UCSD-AML1 (cell line): Measurements from ENCODE around the gene UNC45B.
"Not testable (repeated sequence)": the region's sequence is repeated elsewhere in the genome, so short reads cannot be mapped to it uniquely, and the experiment has no call there.

Experiments
- DNase-seq: peaks from one replicate; lab custom pipeline; 2025; ENCODE audit not compliant: unreplicated experiment; lab: John Stamatoyannopoulos, UW

The UNC45B gene

GRCh38 chr17:35147375-35147905 lies at the start of gene UNC45B:
UNC45B (plus strand) TSS chr17:35147817; CDS start chr17:35148264, 447 bp downstream.
- no peak for DNase-seq

- no peak for DNase-seq
Measured at GRCh38 chr17:35099908-35100307, 47.7 kb upstream of the UNC45B start.

- no peak for DNase-seq
Measured at GRCh38 chr17:35101036-35101435, 46.6 kb upstream of the UNC45B start.

GRCh38 chr17:35101725-35102124 lies 45.9 kb upstream of the UNC45B start:
- no peak for DNase-seq

- no peak for DNase-seq
Measured at GRCh38 chr17:35103271-35103670, 44.3 kb upstream of the UNC45B start.

GRCh38 chr17:35104844-35105450 lies 42.7 kb upstream of the UNC45B start:
- no peak for DNase-seq

GRCh38 chr17:35110791-35111190 lies 36.8 kb upstream of the UNC45B start:
- DNase-seq = not testable (repeated sequence)

- no peak for DNase-seq
Measured at GRCh38 chr17:35116845-35117244, 30.8 kb upstream of the UNC45B start.

GRCh38 chr17:35117984-35118383 lies 29.6 kb upstream of the UNC45B start:
- DNase-seq = peak; percentile 26

GRCh38 chr17:35119370-35120165 lies 28.0 kb upstream of the UNC45B start, which contains the start of gene RAD51D:
RAD51D (minus strand) TSS chr17:35119860; CDS start chr17:35119613, 247 bp downstream.
- DNase-seq = peak; percentile 86

- no peak for DNase-seq
Measured at GRCh38 chr17:35121315-35121714, 26.3 kb upstream of the UNC45B start, which contains the start of gene FNDC8. FNDC8 (plus strand) TSS chr17:35121615; CDS start chr17:35121694, 79 bp downstream.

GRCh38 chr17:35127751-35128514 lies 19.7 kb upstream of the UNC45B start:
- DNase-seq = no peak

GRCh38 chr17:35129154-35129972 lies 18.3 kb upstream of the UNC45B start:
- no peak for DNase-seq

- no peak for DNase-seq
Measured at GRCh38 chr17:35129973-35130351, 17.7 kb upstream of the UNC45B start.

- DNase-seq = no peak
Measured at GRCh38 chr17:35130392-35130791, 17.2 kb upstream of the UNC45B start.

GRCh38 chr17:35132099-35132498 lies 15.5 kb upstream of the UNC45B start:
- no peak for DNase-seq

- no peak for DNase-seq
Measured at GRCh38 chr17:35132816-35133550, 14.6 kb upstream of the UNC45B start.

GRCh38 chr17:35135322-35135721 lies 12.3 kb upstream of the UNC45B start:
- DNase-seq = no peak

- no peak for DNase-seq
Measured at GRCh38 chr17:35138218-35138617, 9.4 kb upstream of the UNC45B start.
